CD14-positive monocyte (primary cell): Measurements from ENCODE around the gene CASTOR1. TPM values are rescaled to one million over a fixed set of nuclear protein-coding genes. Genes with fewer than 3 reads are reported as not detected.
A peak's percentile ranks its signal among the peaks of the same experiment; 100 is the strongest.

Experiments used
- DNase-seq, 3 donors: peaks; one replicate each; pipeline ENCODE4 v3.0.0-alpha.2; 2011 to 2022
- H2AFZ ChIP-seq: 2 replicates; pipeline ENCODE4 v1.6.0; 2012; ENCODE audit warnings: mild to moderate bottlenecking, low read depth, low read length, inconsistent platforms; ENCODE audit not compliant: insufficient read depth, poor library complexity, severe bottlenecking
- H3K27ac ChIP-seq, 2 donors: 1 replicate in 1 of 2; 2 replicates in 1 of 2; pipeline ENCODE4 v1.5.1; 2012 to 2013; ENCODE audit warnings: low read length in 2 of 2, control low read depth in 1 of 2, inconsistent platforms in 1 of 2, low read depth in 1 of 2, mild to moderate bottlenecking in 1 of 2
- H3K27me3 ChIP-seq, 2 donors: one replicate each; pipeline versions ENCODE4 v1.6.0 to v1.6.1; 2011 to 2013; ENCODE audit warnings: low read length in 2 of 2; ENCODE audit not compliant: control insufficient read depth in 2 of 2, insufficient read depth in 2 of 2
- H3K36me3 ChIP-seq, 2 donors: replicated peaks in 1 of 2; 1 replicate in 1 of 2; 2 replicates in 1 of 2; pipeline versions ENCODE4 v1.5.1 to v1.6.1; 2012 to 2013; ENCODE audit warnings: low read length in 2 of 2, control low read depth in 1 of 2, inconsistent platforms in 1 of 2, mild to moderate bottlenecking in 1 of 2; ENCODE audit not compliant: insufficient read depth in 2 of 2, control insufficient read depth in 1 of 2
- H3K4me1 ChIP-seq, 2 donors: 1 replicate in 1 of 2; 2 replicates in 1 of 2; pipeline versions ENCODE4 v1.5.1 to v1.6.1; 2012 to 2013; ENCODE audit warnings: low read length in 2 of 2, control low read depth in 1 of 2, inconsistent platforms in 1 of 2, mild to moderate bottlenecking in 1 of 2, moderate library complexity in 1 of 2; ENCODE audit not compliant: insufficient read depth in 2 of 2, control insufficient read depth in 1 of 2
- H3K4me2 ChIP-seq: replicated peaks from 2 replicates; pipeline ENCODE3; 2012; ENCODE audit warnings: low read length, moderate library complexity, mild to moderate bottlenecking; ENCODE audit not compliant: poor library complexity, severe bottlenecking; ENCODE audit errors: extremely low read depth
- H3K4me3 ChIP-seq, 3 experiments: fragments of 200-600 bp in 1 of 3; sonication (generic) in 1 of 3; replicated peaks in 1 of 3; 1 replicate in 2 of 3; 2 replicates in 1 of 3; pipeline ENCODE4 v1.5.1; 2011 to 2013; ENCODE audit warnings: low read length in 3 of 3, mild to moderate bottlenecking in 3 of 3, control low read depth in 2 of 3, low read depth in 2 of 3, inconsistent platforms in 1 of 3, moderate library complexity in 1 of 3
- H3K79me2 ChIP-seq: 2 replicates; pipeline ENCODE4 v1.6.0; 2012; ENCODE audit warnings: mild to moderate bottlenecking, control low read depth, inconsistent platforms, low read length, moderate library complexity; ENCODE audit not compliant: insufficient read depth
- H3K9ac ChIP-seq: 2 replicates; pipeline ENCODE4 v1.6.0; 2017; ENCODE audit warnings: low read length, mild to moderate bottlenecking; ENCODE audit not compliant: insufficient read depth, poor library complexity, severe bottlenecking
- H3K9me3 ChIP-seq, 2 donors: replicated peaks in 1 of 2; 1 replicate in 1 of 2; 2 replicates in 1 of 2; pipeline versions ENCODE4 v1.5.1 to v1.6.1; 2012 to 2013; ENCODE audit warnings: low read length in 2 of 2, control low read depth in 1 of 2; ENCODE audit not compliant: control insufficient read depth in 1 of 2, insufficient read depth in 1 of 2
- H4K20me1 ChIP-seq: 2 replicates; pipeline ENCODE4 v1.6.0; 2012; ENCODE audit warnings: mild to moderate bottlenecking, low read length, control low read depth, moderate library complexity; ENCODE audit not compliant: insufficient read depth
- H3K27ac Mint-ChIP-seq, 7 donors: one replicate each; pipeline ENCODE4 v1.8.0; 2020; ENCODE audit warnings: mild to moderate bottlenecking in 7 of 7, mixed read lengths in 7 of 7, moderate library complexity in 6 of 7, inconsistent platforms in 2 of 7
- H3K27me3 Mint-ChIP-seq, 3 donors: one replicate each; pipeline ENCODE4 v1.8.0; 2021 to 2022; ENCODE audit warnings: low read depth in 3 of 3, mild to moderate bottlenecking in 3 of 3, mixed read lengths in 3 of 3, moderate library complexity in 3 of 3, inconsistent platforms in 1 of 3
- H3K36me3 Mint-ChIP-seq, 2 donors: one replicate each; pipeline ENCODE4 v1.8.0; 2020; ENCODE audit warnings: mixed read lengths in 2 of 2, inconsistent platforms in 1 of 2, mild to moderate bottlenecking in 1 of 2
- H3K4me1 Mint-ChIP-seq: one replicate; pipeline ENCODE4 v1.8.0; 2020; ENCODE audit warnings: mild to moderate bottlenecking, mixed read lengths
- H3K4me3 Mint-ChIP-seq, 2 donors: one replicate each; pipeline ENCODE4 v1.8.0; 2020; ENCODE audit warnings: mild to moderate bottlenecking in 2 of 2, mixed read lengths in 2 of 2, moderate library complexity in 1 of 2
- H3K9me3 Mint-ChIP-seq, 7 donors: one replicate each; pipeline ENCODE4 v1.8.0; 2020 to 2022; ENCODE audit warnings: mixed read lengths in 7 of 7, mild to moderate bottlenecking in 6 of 7, moderate library complexity in 6 of 7, inconsistent platforms in 2 of 7
- CTCF ChIP-seq: fragments of 200-600 bp; IDR thresholded peaks from one replicate; pipeline ENCODE4 v1.8.0; 2022; ENCODE audit warnings: antibody characterized with exemption, mild to moderate bottlenecking
- WGBS: methylation state at CpG from one replicate; pipeline ENCODE4 v1.1.5; 2013; ENCODE audit warnings: missing lambda C conversion rate; ENCODE audit not compliant: insufficient coverage; 5-methylcytosine and 5-hydroxymethylcytosine counted together
- intact Hi-C, 2 donors: fragments of 100-400 bp; cut with micrococcal nuclease; formaldehyde crosslinking; loops; one replicate each; pipeline versions ENCODE4 v1.15.0 to v1.15.1; 2023
- polyA plus RNA-seq, 3 donors: library from polyadenylated mRNA; depleted of rRNA in 1 of 3; unstranded in 2 of 3; stranded (reverse) in 1 of 3; fragments of 300-500 nt in 2 of 3; fragments of >200 nt in 1 of 3; fragmentation: Illumina TruSeq in 2 of 3; gene quantifications; 1 replicate in 2 of 3; 2 replicates in 1 of 3; pipeline ENCODE4 v1.2.3, GENCODE V29; 2012 to 2021

The CASTOR1 gene
- polyA plus RNA-seq, 3 donors = 6.4 to 15.5 (median 6.5) TPM

- no peaks in the 10 kb centered on the region for H3K27me3 ChIP-seq
- H3K4me1 ChIP-seq = peaks cover 23 to 32% of the 10 kb centered on the region in 2 donors
- TF ChIP-seq CTCF = no peak
- H2AFZ ChIP-seq = no peak overlapping the region
- H3K9me3 ChIP-seq = no peaks in the 10 kb centered on the region
- H3K9me3 Mint-ChIP-seq = peaks cover 0 to 4% (median 0%) of the 10 kb centered on the region in 7 donors
- no peak overlapping the region for H3K4me3 Mint-ChIP-seq
- no peak overlapping the region for H3K4me3 ChIP-seq
- 95% methylated on average over 17 of the region's 18 CpGs for WGBS
- H3K27ac Mint-ChIP-seq = no peak overlapping the region
- intact Hi-C loops = loop anchor here in 1 of 2 donors (5.0 kb wide), 1 partner anchor 35 kb away; the partner anchor contains the start of gene TBC1D10A
- peaks cover 54 to 61% of the 10 kb centered on the region in 2 donors for H3K36me3 Mint-ChIP-seq
- H3K9ac ChIP-seq = no peak overlapping the region
- H3K4me1 Mint-ChIP-seq = peaks cover 18% of the 10 kb centered on the region
- H3K27ac ChIP-seq = no peak overlapping the region
- peaks cover 23% of the 10 kb centered on the region for H4K20me1 ChIP-seq
- H3K4me2 ChIP-seq = no peak overlapping the region
- peaks cover 51 to 64% of the 10 kb centered on the region in 2 donors for H3K36me3 ChIP-seq
- DNase-seq = no peak
- H3K27me3 Mint-ChIP-seq = no peaks in the 10 kb centered on the region
- no peaks in the 10 kb centered on the region for H3K79me2 ChIP-seq
These were observed 3.0 kb upstream of the CASTOR1 start for GRCh38 chr22:30292069-30292970.

- H3K4me1 Mint-ChIP-seq = peaks cover 27% of the 10 kb centered on the region
These were observed 2.0 kb upstream of the CASTOR1 start for GRCh38 chr22:30291058-30291892.

More at GRCh38 chr22:30291058-30291892, 2.0 kb upstream of the CASTOR1 start:
- Histone ChIP-seq H3K9me3 (no peaks in the 10 kb centered on the region), H3K79me2 (no peaks in the 10 kb centered on the region), H3K9ac (no peak overlapping the region), H2AFZ (no peak overlapping the region), H3K4me3 (no peak overlapping the region), H3K36me3 (peaks cover 43 to 54% of the 10 kb centered on the region in 2 donors), H4K20me1 (peaks cover 17% of the 10 kb centered on the region), H3K27ac (peak overlapping the region in 1 of 2 donors; percentile 46), H3K4me1 (peaks cover 23 to 40% of the 10 kb centered on the region in 2 donors), H3K27me3 (no peaks in the 10 kb centered on the region), H3K4me2 (no peak overlapping the region)
- no peak for TF ChIP-seq CTCF
- Mint-ChIP-seq H3K27ac (peak overlapping the region in 4 of 7 donors; percentile 26 to 50 (median 36)), H3K36me3 (peaks cover 43 to 51% of the 10 kb centered on the region in 2 donors), H3K9me3 (peaks cover 0 to 4% (median 0%) of the 10 kb centered on the region in 7 donors), H3K27me3 (peaks cover 0 to 2% (median 0%) of the 10 kb centered on the region in 3 donors), H3K4me3 (no peak overlapping the region)
- intact Hi-C loops = loop anchor here in 1 of 2 donors (5.0 kb wide), 1 partner anchor 36 kb away; the partner anchor contains the start of gene TBC1D10A
- no peak for DNase-seq
- WGBS = 93% methylated on average over 9 of the region's 13 CpGs
